Measurements from ENCODE around the gene DNASE1.

GRCh38 chr16:3669082-3669481 is 14.6 kb downstream of the DNASE1 start:
- TF ChIP-seq CTCF (IDR thresholded peaks at IDR 0.05) (no peak), POLR2A (IDR thresholded peaks at IDR 0.05) (no peak)
